ENCODE data around the gene CROCC2. TPM values are rescaled to one million over a fixed set of nuclear protein-coding genes. Genes with fewer than 3 reads are reported as not detected.

Gene CROCC2
- total and polyA plus RNA-seq, 7 donors, result 0.01 TPM; not detected in 6

- no peak overlapping the region for H3K4me3 ChIP-seq
- intact Hi-C loops (cut with DNase I), result no loop called here
- no peak for ATAC-seq
- H3K9me3 ChIP-seq, result no peaks in the 10 kb centered on the region
- H3K4me1 ChIP-seq, result no peaks in the 10 kb centered on the region
- WGBS, 3 donors, result 32 to 48% (median 47%) methylated on average over 4 of the region's 4 CpGs
- no peaks in the 10 kb centered on the region for H3K36me3 ChIP-seq (ENCODE audit: insufficient read depth in 1 of 2, low read depth in 1 of 2)
- peaks cover 0 to 7% (median 0%) of the 10 kb centered on the region in 3 donors for H3K27me3 ChIP-seq (ENCODE audit: insufficient read depth in 3 of 3, low read length in 2 of 3)
- DNase-seq, result no peak
- no peak overlapping the region for H3K27ac ChIP-seq
- TF ChIP-seq, protein P1, sequence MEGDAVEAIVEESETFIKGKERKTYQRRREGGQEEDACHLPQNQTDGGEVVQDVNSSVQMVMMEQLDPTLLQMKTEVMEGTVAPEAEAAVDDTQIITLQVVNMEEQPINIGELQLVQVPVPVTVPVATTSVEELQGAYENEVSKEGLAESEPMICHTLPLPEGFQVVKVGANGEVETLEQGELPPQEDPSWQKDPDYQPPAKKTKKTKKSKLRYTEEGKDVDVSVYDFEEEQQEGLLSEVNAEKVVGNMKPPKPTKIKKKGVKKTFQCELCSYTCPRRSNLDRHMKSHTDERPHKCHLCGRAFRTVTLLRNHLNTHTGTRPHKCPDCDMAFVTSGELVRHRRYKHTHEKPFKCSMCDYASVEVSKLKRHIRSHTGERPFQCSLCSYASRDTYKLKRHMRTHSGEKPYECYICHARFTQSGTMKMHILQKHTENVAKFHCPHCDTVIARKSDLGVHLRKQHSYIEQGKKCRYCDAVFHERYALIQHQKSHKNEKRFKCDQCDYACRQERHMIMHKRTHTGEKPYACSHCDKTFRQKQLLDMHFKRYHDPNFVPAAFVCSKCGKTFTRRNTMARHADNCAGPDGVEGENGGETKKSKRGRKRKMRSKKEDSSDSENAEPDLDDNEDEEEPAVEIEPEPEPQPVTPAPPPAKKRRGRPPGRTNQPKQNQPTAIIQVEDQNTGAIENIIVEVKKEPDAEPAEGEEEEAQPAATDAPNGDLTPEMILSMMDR (IDR thresholded peaks at IDR 0.05), result no peak
Observed at GRCh38 chr2:240981280-240981679, 75.1 kb downstream of the CROCC2 start.

GRCh38 chr2:240981871-240982800 is 76.0 kb downstream of the CROCC2 start:
- Histone ChIP-seq H3K27ac (no peak overlapping the region), H3K4me1 (peaks cover 6% of the 10 kb centered on the region), H3K36me3 (ENCODE audit: insufficient read depth in 1 of 2, low read depth in 1 of 2) (no peaks in the 10 kb centered on the region), H3K27me3 (ENCODE audit: insufficient read depth in 3 of 3, low read length in 2 of 3) (peaks cover 0 to 7% (median 0%) of the 10 kb centered on the region in 3 donors), H3K9me3 (no peaks in the 10 kb centered on the region), H3K4me3 (no peak overlapping the region)
- ATAC-seq (no peak), DNase-seq (peak; percentile 11 to 47)
- WGBS, 3 donors, result 80 to 83% (median 82%) methylated on average over 25 of the region's 25 CpGs
- TF ChIP-seq, protein P1 (IDR thresholded peaks at IDR 0.05), result no peak
- intact Hi-C loops (cut with DNase I), result no loop called here

DNA sequence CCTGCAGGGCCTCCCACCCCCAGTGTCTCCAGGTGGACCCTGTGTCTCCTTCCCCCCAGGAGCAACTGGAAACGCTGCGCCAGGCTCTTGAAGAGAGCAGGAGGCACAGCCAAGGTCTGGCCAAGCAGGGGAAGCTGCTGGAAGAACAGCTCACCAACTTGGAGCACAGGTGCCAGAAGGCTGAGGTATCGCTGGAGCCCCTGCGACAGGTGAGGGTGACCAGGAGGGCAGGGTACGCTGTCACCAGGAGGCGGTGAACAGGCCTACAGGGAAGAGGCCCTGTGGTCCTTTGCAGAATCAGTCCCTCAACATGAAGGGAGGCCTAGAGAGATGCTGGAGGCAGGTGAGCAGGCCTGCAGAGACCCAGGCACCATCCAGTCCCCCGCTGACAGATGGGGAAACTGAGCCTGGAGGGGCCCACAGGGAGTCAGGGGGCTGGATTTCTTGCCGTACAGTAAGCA is 76.7 kb downstream of the CROCC2 start:
- peaks cover 13% of the 10 kb centered on the region for H3K4me1 ChIP-seq
- no peaks in the 10 kb centered on the region for H3K36me3 ChIP-seq (ENCODE audit: insufficient read depth in 1 of 2, low read depth in 1 of 2)
- intact Hi-C loops (cut with DNase I), result no loop called here
- TF ChIP-seq, protein P1 (IDR thresholded peaks at IDR 0.05), result no peak
- 88 to 96% (median 91%) methylated on average over 8 of the region's 8 CpGs for WGBS, 3 donors
- ATAC-seq (no peak), DNase-seq (peak; percentile 10 to 31)
- H3K9me3 ChIP-seq, result no peaks in the 10 kb centered on the region
- H3K27ac ChIP-seq, result no peak overlapping the region
- no peak overlapping the region for H3K4me3 ChIP-seq
- peaks cover 0 to 7% (median 0%) of the 10 kb centered on the region in 3 donors for H3K27me3 ChIP-seq (ENCODE audit: insufficient read depth in 3 of 3, low read length in 2 of 3)

GRCh38 chr2:240983361-240983995 is 77.3 kb downstream of the CROCC2 start:
- Histone ChIP-seq H3K4me1 (peaks cover 13% of the 10 kb centered on the region), H3K36me3 (ENCODE audit: insufficient read depth in 1 of 2, low read depth in 1 of 2) (no peaks in the 10 kb centered on the region), H3K9me3 (no peaks in the 10 kb centered on the region), H3K27me3 (ENCODE audit: insufficient read depth in 3 of 3, low read length in 2 of 3) (peaks cover 0 to 7% (median 0%) of the 10 kb centered on the region in 3 donors), H3K4me3 (no peak overlapping the region), H3K27ac (no peak overlapping the region)
- ATAC-seq (peak in 2 of 4 donors; percentile 48 to 63), DNase-seq (peak in 1 of 2 donors; percentile 21)
- intact Hi-C loops (cut with DNase I), result no loop called here
- WGBS, 3 donors, result 10 to 44% (median 22%) methylated on average over 34 to 45 of the region's 45 CpGs
- TF ChIP-seq, protein P1 (IDR thresholded peaks at IDR 0.05), result peak; percentile 28

Data from psoas muscle (tissue), 8 donors.